Stomach smooth muscle (tissue), 2 donors: Measurements from ENCODE around the gene SLC2A5.
A peak's percentile ranks its signal among the peaks of the same experiment; 100 is the strongest.

ENCODE experiments used
- H3K27ac ChIP-seq: one replicate; pipeline ENCODE4 v1.7.0; 2013; ENCODE audit warnings: mild to moderate bottlenecking, low read length, inconsistent platforms
- H3K27me3 ChIP-seq, 2 donors: one replicate each; pipeline ENCODE4 v1.7.0; 2013; ENCODE audit warnings: low read length in 2 of 2; ENCODE audit not compliant: insufficient read depth in 2 of 2, control insufficient read depth in 1 of 2
- H3K36me3 ChIP-seq, 2 donors: one replicate each; pipeline ENCODE4 v1.7.0; 2013; ENCODE audit warnings: low read length in 2 of 2; ENCODE audit not compliant: control insufficient read depth in 2 of 2, insufficient read depth in 2 of 2
- H3K4me1 ChIP-seq: one replicate; pipeline ENCODE4 v1.7.0; 2013; ENCODE audit warnings: low read length; ENCODE audit not compliant: control insufficient read depth, insufficient read depth
- H3K4me3 ChIP-seq, 2 donors: one replicate each; pipeline ENCODE4 v1.7.0; 2013; ENCODE audit warnings: low read length in 2 of 2
- H3K9ac ChIP-seq, 2 donors: one replicate each; pipeline ENCODE4 v1.7.0; 2013; ENCODE audit warnings: low read length in 2 of 2, mild to moderate bottlenecking in 1 of 2
- H3K9me3 ChIP-seq, 2 donors: one replicate each; pipeline ENCODE4 v1.7.0; 2013; ENCODE audit warnings: low read length in 2 of 2; ENCODE audit not compliant: control insufficient read depth in 2 of 2
- donor health status: healthy.
- donor health status: Pancreatic carcinoma.

The SLC2A5 gene

GRCh38 chr1:9069326-9070100 lies at the start of gene SLC2A5:
Gene SLC2A5 (minus strand): TSS chr1:9069635. CDS start chr1:9069536, 99 bp downstream.
- H3K4me3 ChIP-seq: peak within 1 kb of the TSS; percentile 61 to 64
- H3K9ac ChIP-seq: peak within 1 kb of the TSS; percentile 50 to 60
- H3K27me3 ChIP-seq: no peaks in the 10 kb centered on the region
- H3K4me1 ChIP-seq: peaks cover 40% of the 10 kb centered on the region
- H3K9me3 ChIP-seq: no peaks in the 10 kb centered on the region
- H3K27ac ChIP-seq: peak within 1 kb of the TSS; percentile 87
- H3K36me3 ChIP-seq: no peaks in the 10 kb centered on the region

GRCh38 chr1:9118186-9118585 lies 48.8 kb upstream of the SLC2A5 start:
- peaks cover 0 to 5% of the 10 kb centered on the region in 2 donors for H3K36me3 ChIP-seq

GRCh38 chr1:9115351-9116205 lies 46.1 kb upstream of the SLC2A5 start:
- H3K27ac ChIP-seq: no peak overlapping the region

More at GRCh38 chr1:9118186-9118585, 48.8 kb upstream of the SLC2A5 start:
- Histone ChIP-seq H3K4me3 (no peak overlapping the region), H3K27ac (no peak overlapping the region), H3K4me1 (no peaks in the 10 kb centered on the region), H3K27me3 (no peaks in the 10 kb centered on the region), H3K9me3 (no peaks in the 10 kb centered on the region), H3K9ac (no peak overlapping the region)

GRCh38 chr1:9112961-9113880 lies 43.8 kb upstream of the SLC2A5 start:
- Histone ChIP-seq H3K36me3 (peaks cover 0 to 3% of the 10 kb centered on the region in 2 donors), H3K27ac (no peak overlapping the region), H3K4me1 (peaks cover 5% of the 10 kb centered on the region), H3K4me3 (no peak overlapping the region), H3K9me3 (no peaks in the 10 kb centered on the region), H3K9ac (no peak overlapping the region), H3K27me3 (no peaks in the 10 kb centered on the region)

More at GRCh38 chr1:9115351-9116205, 46.1 kb upstream of the SLC2A5 start:
- Histone ChIP-seq H3K4me3 (no peak overlapping the region), H3K9me3 (no peaks in the 10 kb centered on the region), H3K36me3 (peaks cover 0 to 6% of the 10 kb centered on the region in 2 donors), H3K27me3 (no peaks in the 10 kb centered on the region), H3K4me1 (peaks cover 5% of the 10 kb centered on the region), H3K9ac (no peak overlapping the region)

GRCh38 chr1:9111957-9112356 lies 42.5 kb upstream of the SLC2A5 start:
- Histone ChIP-seq H3K36me3 (peaks cover 0 to 3% of the 10 kb centered on the region in 2 donors), H3K4me1 (peaks cover 5% of the 10 kb centered on the region), H3K4me3 (no peak overlapping the region), H3K27me3 (no peaks in the 10 kb centered on the region), H3K27ac (no peak overlapping the region), H3K9me3 (no peaks in the 10 kb centered on the region), H3K9ac (no peak overlapping the region)

GRCh38 chr1:9111357-9111691 lies 41.9 kb upstream of the SLC2A5 start:
- Histone ChIP-seq H3K27me3 (no peaks in the 10 kb centered on the region), H3K36me3 (peaks cover 0 to 3% of the 10 kb centered on the region in 2 donors), H3K4me3 (no peak overlapping the region), H3K9ac (no peak overlapping the region), H3K4me1 (peaks cover 5% of the 10 kb centered on the region), H3K27ac (no peak overlapping the region), H3K9me3 (no peaks in the 10 kb centered on the region)

- H3K4me3 ChIP-seq: no peak overlapping the region
- H3K27ac ChIP-seq: no peak overlapping the region
- H3K36me3 ChIP-seq: peaks cover 0 to 3% of the 10 kb centered on the region in 2 donors
- H3K9ac ChIP-seq: no peak overlapping the region
- H3K9me3 ChIP-seq: no peaks in the 10 kb centered on the region
- no peaks in the 10 kb centered on the region for H3K27me3 ChIP-seq
- peaks cover 5% of the 10 kb centered on the region for H3K4me1 ChIP-seq
Observed at GRCh38 chr1:9110669-9111356, 41.4 kb upstream of the SLC2A5 start.

GRCh38 chr1:9108056-9108665 lies 38.7 kb upstream of the SLC2A5 start:
- no peak overlapping the region for H3K4me3 ChIP-seq
- peaks cover 5% of the 10 kb centered on the region for H3K4me1 ChIP-seq
- H3K9ac ChIP-seq: no peak overlapping the region
- peaks cover 0 to 16% of the 10 kb centered on the region in 2 donors for H3K36me3 ChIP-seq
- no peak overlapping the region for H3K27ac ChIP-seq
- H3K27me3 ChIP-seq: no peaks in the 10 kb centered on the region
- no peaks in the 10 kb centered on the region for H3K9me3 ChIP-seq

GRCh38 chr1:9107136-9107535 lies 37.7 kb upstream of the SLC2A5 start:
- Histone ChIP-seq H3K4me3 (no peak overlapping the region), H3K27me3 (no peaks in the 10 kb centered on the region), H3K4me1 (peaks cover 5% of the 10 kb centered on the region), H3K9ac (no peak overlapping the region), H3K36me3 (peaks cover 0 to 19% of the 10 kb centered on the region in 2 donors), H3K9me3 (no peaks in the 10 kb centered on the region), H3K27ac (no peak overlapping the region)
